Iris pigment epithelial cell (primary cell): Measurements from ENCODE around the gene IFIT5.
"Not testable (repeated sequence)": the region's sequence is repeated elsewhere in the genome, so short reads cannot be mapped to it uniquely, and the experiment has no call there.

Experiments used
- DNase-seq: peaks from one replicate; pipeline ENCODE4 v3.0.0-alpha.2; 2011; ENCODE audit warnings: low read depth

IFIT5 gene

GRCh38 chr10:89428877-89429276 is 14.5 kb downstream of the IFIT5 start:
- peak; percentile 40 for DNase-seq

GRCh38 chr10:89431977-89432376 is 17.6 kb downstream of the IFIT5 start:
- peak; percentile 85 for DNase-seq

- peak; percentile 52 for DNase-seq
These were observed 24.2 kb downstream of the IFIT5 start for GRCh38 chr10:89438525-89438924.

GRCh38 chr10:89440226-89441009 is 26.1 kb downstream of the IFIT5 start:
- no peak for DNase-seq

- no peak for DNase-seq
These were observed 27.9 kb downstream of the IFIT5 start for GRCh38 chr10:89442289-89442688.

- not testable (repeated sequence) for DNase-seq
These were observed 30.5 kb downstream of the IFIT5 start for GRCh38 chr10:89444819-89445218.

GRCh38 chr10:89450901-89451300 is 36.5 kb downstream of the IFIT5 start:
- no peak for DNase-seq

- no peak for DNase-seq
These were observed 37.8 kb downstream of the IFIT5 start for GRCh38 chr10:89452193-89452592.

GRCh38 chr10:89454561-89455347 is 40.4 kb downstream of the IFIT5 start:
- no peak for DNase-seq

- peak; percentile 83 for DNase-seq
These were observed 43.9 kb downstream of the IFIT5 start for GRCh38 chr10:89458291-89458690.

- peak; percentile 69 for DNase-seq
These were observed 44.4 kb downstream of the IFIT5 start for GRCh38 chr10:89458784-89459183.

GRCh38 chr10:89463846-89464537 is 49.6 kb downstream of the IFIT5 start:
- DNase-seq, result no peak

GRCh38 chr10:89465196-89465595 is 50.8 kb downstream of the IFIT5 start:
- DNase-seq, result no peak

GRCh38 chr10:89466599-89467035 is 52.2 kb downstream of the IFIT5 start:
- DNase-seq, result peak; percentile 74

GRCh38 chr10:89468191-89468965 is 54.0 kb downstream of the IFIT5 start:
- no peak for DNase-seq

GRCh38 chr10:89469517-89469916 is 55.1 kb downstream of the IFIT5 start:
- DNase-seq, result no peak
